ENCODE data around the gene NXNL1.

Gene NXNL1

DNA sequence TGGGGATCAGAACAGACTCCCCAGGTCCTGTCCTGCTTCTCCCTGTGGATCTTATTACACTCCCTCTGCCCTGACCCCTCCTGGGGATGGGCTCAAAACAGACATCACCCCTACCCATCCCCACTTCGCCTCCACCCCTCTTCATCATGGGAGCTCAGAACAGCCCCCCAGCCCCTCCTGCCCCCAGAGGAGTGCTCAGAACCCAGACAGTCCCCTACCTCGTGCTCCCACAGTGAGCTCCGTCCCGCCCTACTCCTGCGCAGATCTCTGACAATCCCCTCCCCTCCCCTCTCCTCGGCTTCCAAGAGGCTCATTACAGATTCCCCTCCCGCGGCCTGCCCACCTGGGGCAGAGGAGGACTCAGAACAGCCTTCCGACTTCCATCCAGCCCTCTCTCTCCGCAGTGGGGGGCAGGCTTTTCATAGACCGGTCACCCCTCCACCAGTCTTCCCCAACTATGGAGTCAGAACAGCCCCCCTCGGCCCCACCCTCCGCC, 6.1 kb downstream of the NXNL1 start:
- no peak for DNase-seq

DNA sequence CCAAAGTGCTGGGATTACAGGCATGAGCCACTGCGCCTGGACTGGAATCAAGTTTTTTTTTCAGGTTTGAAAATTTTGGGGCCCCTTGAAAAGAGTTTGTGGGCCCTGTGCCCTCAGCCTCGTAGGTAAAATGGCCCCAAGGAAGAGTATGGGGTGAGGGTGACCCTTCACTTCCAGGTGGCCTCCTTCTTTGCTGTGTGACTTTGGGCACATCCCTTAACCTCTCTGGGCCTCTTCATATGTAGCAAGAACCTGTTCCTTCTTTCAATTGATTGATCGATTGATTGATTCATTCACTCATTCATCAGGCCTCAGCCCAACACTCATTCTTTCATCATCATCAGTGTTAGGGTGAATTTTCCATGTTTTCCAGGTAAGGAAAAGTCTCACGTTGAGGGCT, 8.9 kb downstream of the NXNL1 start:
- no peak for DNase-seq

DNA sequence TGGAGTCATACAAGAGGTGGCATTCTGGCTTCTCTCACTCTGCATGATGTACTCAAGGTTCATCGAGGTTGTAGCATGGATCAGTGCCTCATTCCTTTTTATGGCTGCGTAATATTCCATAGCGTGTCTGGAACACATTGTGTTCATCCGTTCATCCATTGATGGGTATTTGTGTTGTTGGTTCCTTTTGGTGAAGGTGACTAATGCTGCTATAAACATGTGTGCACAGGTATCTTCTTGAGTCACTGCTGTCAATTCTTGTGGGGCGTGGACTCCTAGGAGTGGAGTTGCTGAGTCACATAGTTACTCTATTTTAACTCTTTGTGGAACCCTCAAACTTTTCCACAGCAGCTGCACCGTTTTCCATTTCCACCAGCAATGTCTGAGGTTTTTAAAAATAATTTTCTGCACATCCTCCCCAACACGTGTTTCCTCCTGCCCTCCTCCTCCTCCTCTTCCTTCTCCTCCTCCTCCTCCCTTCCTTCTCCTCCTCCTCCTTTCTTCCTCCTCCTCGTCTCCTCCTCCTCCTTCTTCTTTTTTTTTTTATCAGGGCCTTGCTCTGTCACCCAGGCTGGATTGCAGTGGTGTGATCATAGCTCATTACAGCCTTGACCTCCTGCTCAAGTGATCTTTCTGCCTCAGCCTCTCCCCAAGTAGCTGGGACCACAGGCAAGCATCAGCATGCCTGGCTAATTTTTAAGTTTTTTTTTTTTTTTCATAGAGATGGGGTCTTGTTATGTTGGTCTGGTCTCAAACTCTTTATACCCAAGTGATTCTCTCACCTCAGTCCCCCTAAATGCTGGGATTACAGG, 10.3 kb downstream of the NXNL1 start:
- peak; percentile 48 for DNase-seq

GRCh38 chr19:17448131-17448967, 12.4 kb downstream of the NXNL1 start, which contains the start of gene TMEM221:
Gene TMEM221 (minus strand): TSS chr19:17448668. CDS start chr19:17448462, 206 bp downstream.
- DNase-seq = no peak

DNA sequence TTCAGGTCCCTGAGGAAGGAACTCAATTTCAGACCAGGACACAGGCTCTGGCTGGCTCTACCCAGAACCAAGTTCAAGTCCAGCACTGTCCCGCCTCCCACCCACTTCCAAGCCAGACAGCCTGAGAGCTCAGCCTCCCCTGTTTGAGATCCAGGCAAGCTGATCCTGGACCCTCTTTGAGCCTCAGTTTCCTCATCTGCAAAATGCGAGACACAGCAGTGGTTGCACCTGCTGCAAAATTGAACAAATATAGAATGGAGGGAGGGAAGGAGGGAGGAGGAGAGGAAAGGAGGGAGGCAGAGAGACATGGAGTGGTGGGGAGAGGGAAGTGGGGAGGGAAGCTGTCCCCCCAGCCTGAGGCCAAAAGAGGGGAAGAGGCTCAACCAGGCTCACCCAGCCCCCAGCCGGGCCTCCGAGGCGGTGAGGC, 13.0 kb downstream of the NXNL1 start:
- DNase-seq = no peak

DNA sequence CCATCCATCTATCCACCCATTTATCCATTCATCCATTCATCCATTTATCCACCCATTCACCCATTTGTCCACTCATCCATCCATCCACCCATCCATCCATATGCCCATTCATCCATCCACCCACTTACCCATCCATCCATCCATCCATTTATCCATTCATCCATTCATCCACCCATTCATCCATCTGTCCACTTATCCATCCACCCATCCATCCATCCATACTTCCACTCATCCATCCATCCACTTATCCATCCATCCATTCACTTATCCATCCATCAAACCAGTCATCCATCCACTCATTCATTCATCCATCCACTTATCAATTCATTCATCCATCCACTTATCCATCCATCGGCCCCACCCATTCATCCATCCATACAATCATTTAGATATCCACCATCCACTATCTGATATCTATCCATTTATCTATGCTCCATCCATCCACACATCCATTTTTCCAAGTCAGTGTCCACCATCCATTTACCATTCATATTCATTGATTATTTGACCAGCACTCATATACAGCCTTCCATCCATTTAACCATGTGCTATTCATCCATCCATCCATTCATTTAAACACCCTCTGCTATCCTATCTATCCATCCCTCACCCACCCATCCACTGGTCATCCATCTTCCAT, 15.1 kb downstream of the NXNL1 start:
- DNase-seq = no peak

GRCh38 chr19:17441241-17442021, 19.3 kb downstream of the NXNL1 start:
- DNase-seq = no peak

DNA sequence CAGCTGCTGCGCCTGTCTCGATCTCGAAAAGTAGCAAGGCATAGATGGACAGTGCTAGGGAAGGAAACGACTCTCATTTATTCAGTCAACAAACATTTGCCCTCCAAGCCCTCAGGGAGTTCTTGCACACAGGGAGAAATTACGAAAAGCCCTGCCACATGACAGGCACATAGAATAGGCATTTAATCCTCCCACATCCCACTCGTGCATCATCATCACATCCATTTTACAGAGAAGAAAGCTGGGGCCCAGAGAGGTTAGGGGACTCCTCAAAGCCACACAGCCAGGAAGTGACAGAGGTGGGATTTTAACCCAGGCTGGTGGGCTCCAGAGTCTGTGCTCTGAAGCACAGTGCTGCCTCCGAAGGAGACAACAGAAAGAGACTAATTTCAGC, 23.9 kb downstream of the NXNL1 start:
- DNase-seq = no peak

DNA sequence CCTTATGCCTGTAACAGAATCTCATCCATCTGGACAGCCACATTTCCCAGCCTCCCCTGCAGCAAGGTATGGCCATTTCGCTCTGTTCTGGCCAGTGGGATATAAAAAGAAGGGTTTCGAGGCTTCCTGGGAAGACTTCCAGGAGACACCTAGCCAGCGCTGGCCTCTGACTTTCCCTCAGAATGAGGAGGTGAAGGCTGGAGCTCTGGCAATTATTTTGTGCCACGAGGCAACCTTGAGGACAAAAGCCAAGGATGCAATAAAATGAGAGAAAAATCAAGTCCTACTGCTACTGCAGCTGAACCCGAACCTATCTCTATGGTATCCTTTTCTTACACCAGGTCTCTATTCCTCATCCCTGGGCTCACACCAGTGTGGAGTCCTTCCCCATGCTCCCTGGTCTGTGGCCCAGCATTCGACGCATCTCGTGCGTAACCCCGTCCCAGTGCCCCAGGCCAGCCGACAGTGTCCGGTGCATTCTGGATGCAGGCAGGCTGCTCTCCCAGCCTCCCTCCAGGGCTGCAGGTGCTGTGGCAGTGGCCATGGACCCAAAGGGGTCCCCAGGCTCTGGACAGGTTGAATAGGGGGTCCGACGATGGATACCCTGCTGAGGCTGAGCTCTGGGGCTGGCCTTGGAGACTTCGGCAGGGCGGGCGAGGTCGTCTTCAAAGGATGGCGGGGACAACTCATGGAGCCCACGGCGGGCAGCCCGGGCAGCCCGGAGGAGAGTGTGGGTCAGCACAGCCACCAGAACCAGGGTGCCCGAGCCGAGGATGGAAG, 24.4 kb downstream of the NXNL1 start:
- DNase-seq = no peak

GRCh38 chr19:17435218-17435617, 25.5 kb downstream of the NXNL1 start:
- no peak for DNase-seq

- no peak for DNase-seq
These were observed 29.3 kb downstream of the NXNL1 start for GRCh38 chr19:17431417-17431816.

- DNase-seq = no peak
These were observed 31.0 kb downstream of the NXNL1 start for GRCh38 chr19:17429641-17430113.

DNA sequence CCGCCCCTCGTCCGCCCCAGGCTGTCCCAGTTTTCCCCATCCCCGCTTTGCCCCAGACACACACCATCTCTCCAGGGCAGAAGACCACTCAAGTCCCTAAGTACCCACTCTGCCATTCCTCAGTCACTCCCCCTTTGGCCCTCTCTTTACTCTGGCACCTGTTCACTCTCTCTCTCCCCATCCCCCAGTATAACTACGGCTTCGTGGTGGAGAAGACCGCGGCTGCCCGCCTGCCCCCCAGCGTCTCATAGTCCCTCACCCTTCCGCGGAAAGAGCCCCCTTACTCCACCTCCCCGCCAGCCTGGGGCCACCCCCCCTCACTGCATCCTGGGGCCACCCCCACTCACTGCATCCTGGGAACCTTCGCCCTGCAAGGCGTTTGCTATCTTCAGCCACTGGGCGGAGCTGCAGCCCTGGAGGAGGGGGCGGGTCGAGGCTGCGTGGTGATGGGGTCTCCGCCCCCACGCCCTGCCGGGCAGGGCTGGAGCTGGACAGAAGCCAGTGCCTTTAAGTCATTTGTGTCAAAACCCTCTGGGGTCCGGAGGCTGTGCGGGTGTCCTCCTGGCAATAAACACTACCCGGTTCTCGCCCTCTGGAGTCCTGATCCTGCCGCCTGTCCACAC, 35.9 kb downstream of the NXNL1 start:
- no peak for DNase-seq

DNA sequence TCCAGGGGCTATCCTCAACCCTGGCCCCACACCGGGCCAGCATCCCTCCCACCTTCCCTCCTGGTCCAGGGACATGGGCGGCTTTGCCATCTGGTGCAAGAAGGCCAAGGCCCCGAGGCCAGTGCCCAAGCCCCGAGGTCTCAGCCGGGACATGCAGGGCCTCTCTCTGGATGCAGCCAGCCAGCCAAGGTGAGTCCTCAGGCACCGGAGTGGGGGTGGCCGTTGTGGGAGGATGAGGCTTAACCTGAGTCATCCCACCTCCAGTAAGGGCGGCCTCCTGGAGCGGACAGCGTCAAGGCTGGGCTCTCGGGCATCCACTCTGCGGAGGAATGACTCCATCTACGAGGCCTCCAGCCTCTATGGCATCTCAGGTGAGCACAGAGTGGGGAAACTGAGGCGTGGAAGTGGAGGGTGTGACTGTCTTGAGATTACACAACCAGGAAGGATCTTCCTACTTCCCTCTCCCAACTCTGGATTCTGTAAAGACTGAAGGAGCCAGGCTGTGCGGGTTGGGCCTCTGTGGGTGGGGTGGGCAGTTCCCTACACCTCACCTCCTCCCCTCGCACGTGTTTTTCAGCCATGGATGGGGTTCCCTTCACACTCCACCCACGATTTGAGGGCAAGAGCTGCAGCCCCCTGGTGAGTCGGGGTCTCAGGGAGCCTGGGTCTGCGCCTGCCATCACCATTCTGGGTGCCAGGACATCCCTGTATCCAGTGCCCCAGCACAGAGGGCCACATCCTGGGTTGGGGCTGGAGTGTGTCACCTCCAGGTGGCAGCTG, 37.1 kb downstream of the NXNL1 start:
- DNase-seq = no peak

DNA sequence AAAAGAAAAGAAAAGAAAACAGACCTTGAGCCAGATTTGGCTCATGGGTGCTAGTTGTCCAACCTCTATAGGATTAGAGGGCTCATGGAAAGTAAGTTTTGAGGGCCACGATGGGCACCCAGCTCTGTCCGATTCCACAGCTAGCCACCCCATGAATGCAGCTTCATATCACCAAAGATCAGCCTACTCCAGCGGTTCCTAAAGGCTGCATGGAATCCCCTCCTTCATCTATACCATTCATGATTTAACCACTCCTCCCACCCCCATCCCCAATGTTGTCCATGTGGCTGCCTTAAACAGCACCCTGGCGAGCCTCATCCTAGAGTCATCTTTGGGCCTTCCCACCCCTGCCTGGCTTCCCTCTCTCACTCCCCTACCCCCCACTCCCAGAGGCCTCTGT, 38.8 kb downstream of the NXNL1 start:
- DNase-seq = no peak

GRCh38 chr19:17420475-17420924, 40.2 kb downstream of the NXNL1 start:
- no peak for DNase-seq

DNA sequence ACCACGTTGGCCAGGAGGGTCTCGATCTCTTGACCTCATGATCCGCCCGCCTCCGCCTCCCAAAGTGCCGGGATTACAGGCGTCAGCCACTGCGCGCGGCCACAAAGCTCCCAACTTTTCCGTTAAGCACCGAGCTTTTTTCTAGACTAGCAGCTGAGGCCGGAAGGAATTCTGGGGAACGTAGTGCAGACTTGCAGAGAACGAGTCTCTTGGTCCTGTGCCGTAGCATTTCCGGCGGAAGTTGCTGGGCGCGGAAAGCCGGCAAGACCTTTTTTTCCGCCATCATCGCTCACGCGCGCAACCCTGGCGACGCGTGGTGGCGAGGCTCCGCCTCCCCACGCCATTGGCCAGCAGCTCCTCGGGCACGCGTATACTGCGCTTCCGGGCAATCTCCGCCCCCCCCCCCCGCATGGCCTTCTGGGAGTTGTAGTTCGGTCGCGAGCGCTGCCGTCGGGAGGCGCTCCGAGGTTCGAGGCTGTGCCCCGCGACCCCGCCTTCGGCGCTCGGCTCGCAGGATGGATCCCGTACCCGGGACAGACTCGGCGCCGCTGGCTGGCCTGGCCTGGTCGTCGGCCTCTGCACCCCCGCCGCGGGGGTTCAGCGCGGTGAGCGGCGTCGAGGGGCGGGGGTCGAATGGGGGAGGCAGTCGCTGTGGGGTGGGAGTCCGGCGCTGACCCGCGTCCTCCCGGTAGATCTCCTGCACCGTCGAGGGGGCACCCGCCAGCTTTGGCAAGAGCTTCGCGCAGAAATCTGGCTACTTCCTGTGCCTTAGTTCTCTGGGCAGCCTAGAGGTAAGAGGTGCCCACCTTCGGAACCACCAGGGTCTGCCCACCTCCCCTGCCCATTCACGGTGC, 40.9 kb downstream of the NXNL1 start, which contains the start of gene MVB12A:
Gene MVB12A, plus strand, starts transcription at position 427 of the 854 bp plus-strand sequence. Its CDS starts 89 bp downstream, at position 516.
- DNase-seq = peak; percentile 94

DNA sequence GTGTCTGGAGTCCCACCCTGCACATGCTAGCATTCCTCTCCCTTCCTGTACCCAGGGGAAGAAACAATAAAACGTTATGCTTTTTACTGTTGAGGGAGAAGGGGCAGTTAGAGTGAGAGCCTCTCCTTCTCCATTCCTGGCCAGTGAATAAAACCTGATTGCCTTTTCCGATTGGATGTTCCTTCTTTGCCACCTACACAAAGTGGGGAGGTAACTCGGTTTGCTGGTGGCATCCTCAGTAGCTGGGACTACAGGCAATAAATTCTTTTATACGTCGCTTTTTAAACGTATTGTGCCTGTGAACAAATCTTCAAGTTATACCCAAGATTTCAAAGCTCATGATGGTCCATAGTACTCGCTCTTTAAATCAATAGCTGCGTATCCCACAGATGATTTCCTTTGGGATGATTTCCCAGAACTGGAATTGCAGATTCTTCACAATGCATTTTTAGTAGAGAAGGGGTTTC, 41.5 kb downstream of the NXNL1 start:
- DNase-seq = no peak

- no peak for DNase-seq
These were observed 42.0 kb downstream of the NXNL1 start for GRCh38 chr19:17418710-17419109.
